ENCODE measurements around the gene TTC28. TPM values are rescaled to one million over a fixed set of nuclear protein-coding genes. Genes with fewer than 3 reads are reported as not detected.
"Not testable (repeated sequence)": the region's sequence is repeated elsewhere in the genome, so short reads cannot be mapped to it uniquely, and the experiment has no call there.

Gene TTC28
- total RNA-seq, 1 donor from 2014 or later: 48.5 TPM

GRCh38 chr22:28096161-28096560 lies 583.5 kb downstream of the TTC28 start:
- no peak for DNase-seq

GRCh38 chr22:28095316-28096095 lies 584.1 kb downstream of the TTC28 start:
- no peak for DNase-seq

DNA sequence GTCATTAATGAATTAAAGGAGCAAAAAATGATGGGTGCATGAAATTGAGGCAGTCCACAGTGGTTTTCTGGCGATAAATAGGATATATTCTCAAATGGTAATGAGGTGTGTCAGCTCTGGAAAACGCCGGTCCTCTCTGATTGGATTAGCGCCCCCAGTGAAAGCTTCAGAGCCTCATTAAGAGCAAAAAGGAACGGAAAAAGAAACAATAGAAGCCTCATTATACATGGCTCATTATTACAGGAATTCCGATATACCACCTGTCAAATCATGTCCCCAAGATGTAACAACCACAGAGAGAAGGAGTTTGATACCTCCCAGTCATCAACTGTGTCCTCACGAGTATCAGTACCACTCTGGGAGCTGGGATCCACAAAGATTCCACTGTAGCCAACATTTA lies 584.9 kb downstream of the TTC28 start:
- DNase-seq: no peak

- DNase-seq: no peak
Observed at GRCh38 chr22:28093711-28094110, 585.9 kb downstream of the TTC28 start.

DNA sequence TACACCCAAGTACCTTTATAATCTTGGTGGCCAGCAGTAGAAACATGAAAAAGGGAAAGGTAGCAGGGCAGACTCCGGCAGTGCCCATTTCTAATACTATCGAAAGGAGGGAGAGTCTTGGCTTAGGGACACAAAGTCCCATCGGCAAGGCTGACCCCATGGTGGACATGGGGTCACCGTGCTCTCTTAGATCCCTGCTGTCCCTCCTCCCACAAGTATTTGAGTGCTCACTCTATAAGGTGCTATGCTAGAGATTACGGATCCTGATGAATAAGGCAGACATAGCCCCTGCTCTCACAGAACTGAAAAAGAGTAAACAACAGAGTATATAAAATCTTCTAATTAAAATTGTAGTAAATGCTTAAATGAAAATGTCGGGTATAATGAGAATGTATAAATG lies 588.2 kb downstream of the TTC28 start:
- no peak for DNase-seq

- DNase-seq: not testable (repeated sequence)
Observed at GRCh38 chr22:28089541-28089940, 590.1 kb downstream of the TTC28 start.

DNA sequence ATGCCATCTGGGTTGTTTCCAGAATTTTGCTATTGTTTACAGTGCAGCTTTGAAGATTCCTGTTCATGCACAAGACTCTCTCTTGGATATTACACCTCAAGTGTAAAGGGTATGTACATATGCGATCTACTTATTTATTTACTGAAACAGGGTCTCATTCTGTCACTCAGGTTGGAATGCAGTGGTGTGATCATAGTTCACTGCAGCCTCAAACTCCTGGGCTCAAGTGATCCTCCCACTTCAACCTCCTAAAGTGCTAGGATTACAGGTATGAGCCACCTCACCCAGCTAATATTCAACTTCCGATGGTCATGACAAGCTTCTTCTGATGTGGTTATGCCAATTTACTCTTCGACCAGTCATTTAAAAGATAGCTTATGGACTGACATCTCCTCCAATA lies 602.5 kb downstream of the TTC28 start:
- DNase-seq: no peak

- DNase-seq: peak; percentile 75
Observed at GRCh38 chr22:28075358-28075981, 604.2 kb downstream of the TTC28 start.

GRCh38 chr22:28074526-28074925 lies 605.1 kb downstream of the TTC28 start:
- no peak for DNase-seq

DNA sequence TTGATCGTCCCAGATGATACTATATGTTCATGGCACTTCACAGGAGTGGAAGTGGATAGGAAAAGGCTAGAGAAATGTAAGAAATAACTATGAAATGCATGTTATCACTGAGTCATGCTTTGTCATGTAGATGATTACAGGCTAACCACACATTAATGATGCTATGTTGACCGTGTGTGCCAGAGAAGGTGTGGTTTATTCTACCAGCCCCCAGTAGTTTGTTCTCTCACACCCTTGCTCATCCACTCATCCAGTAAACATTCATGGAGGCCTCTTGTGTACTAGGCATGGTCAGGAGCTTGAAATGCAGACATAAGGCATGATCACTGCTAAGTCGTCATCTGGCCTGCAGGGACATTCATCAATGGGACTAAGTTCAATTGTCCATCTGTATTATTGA lies 607.6 kb downstream of the TTC28 start:
- no peak for DNase-seq

DNA sequence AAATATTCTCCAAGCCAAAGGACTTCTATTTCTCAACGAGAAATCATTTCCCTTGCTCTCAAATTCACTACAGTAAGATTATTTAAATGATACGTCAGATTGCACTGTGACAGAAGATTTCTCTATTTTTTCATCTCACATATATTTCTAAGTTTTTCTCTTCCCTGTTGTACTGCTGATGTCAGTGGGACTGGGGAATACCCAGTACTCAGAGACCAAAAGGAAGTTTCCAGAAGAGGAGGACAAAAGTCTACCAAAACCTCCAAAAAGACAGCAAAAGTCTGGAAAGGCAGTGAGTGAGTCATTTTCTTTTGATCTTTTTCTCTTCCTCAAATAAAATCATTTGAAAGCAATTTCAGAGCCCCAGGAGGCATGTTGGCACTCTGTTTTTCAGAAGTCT lies 610.8 kb downstream of the TTC28 start:
- no peak for DNase-seq

DNA sequence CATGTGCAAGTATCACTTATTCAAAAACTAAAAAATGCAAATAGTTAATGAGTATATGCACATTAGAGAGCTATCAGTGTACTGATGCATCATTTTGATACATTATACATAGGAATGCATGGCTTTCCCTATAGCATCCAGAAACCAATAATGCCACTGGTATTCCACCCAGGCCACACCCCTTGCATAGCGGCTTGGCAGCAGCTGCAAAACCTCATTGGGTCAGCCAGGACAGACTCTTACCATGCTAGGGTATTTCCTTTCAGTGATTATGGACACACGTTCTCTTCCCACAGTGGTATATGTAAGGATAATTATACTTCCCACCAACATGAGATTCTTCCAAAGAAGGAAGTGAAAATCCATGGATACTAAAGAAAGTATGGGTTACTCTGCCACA lies 614.7 kb downstream of the TTC28 start:
- peak; percentile 38 for DNase-seq

- DNase-seq: no peak
Observed at GRCh38 chr22:28063656-28064055, 616.0 kb downstream of the TTC28 start.

- DNase-seq: not testable (repeated sequence)
Observed at GRCh38 chr22:28060594-28060993, 619.0 kb downstream of the TTC28 start.

GRCh38 chr22:28058036-28058435 lies 621.6 kb downstream of the TTC28 start:
- no peak for DNase-seq

- no peak for DNase-seq
Observed at GRCh38 chr22:28054819-28055208, 624.8 kb downstream of the TTC28 start.

- no peak for DNase-seq
Observed at GRCh38 chr22:28053896-28054818, 625.5 kb downstream of the TTC28 start.

- peak; percentile 45 for DNase-seq
Observed at GRCh38 chr22:28052825-28053269, 626.8 kb downstream of the TTC28 start.

GRCh38 chr22:28051787-28052356 lies 627.8 kb downstream of the TTC28 start:
- peak; percentile 87 for DNase-seq

GRCh38 chr22:28051091-28051786 lies 628.4 kb downstream of the TTC28 start:
- DNase-seq: no peak

DNA sequence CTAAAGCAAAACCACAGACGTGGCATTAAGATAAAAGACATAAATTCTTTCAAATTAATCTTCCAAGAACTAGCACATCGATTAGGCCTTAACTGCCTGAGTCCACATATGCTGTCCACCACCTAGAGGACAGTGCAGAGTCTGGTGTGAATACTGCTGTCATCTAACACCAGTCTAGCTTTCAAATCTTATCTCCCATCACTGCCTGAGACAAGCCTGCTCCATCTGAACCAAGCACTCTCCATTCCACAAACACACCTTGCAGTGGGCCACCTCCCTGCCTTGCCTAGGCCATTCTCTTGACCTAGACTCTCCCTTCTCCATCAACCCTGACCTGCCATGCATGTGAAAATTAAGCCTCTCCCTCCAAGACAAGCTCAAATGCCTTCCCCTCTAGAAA lies 631.1 kb downstream of the TTC28 start:
- DNase-seq: no peak

- DNase-seq: no peak
Observed at GRCh38 chr22:28047740-28048139, 631.9 kb downstream of the TTC28 start.

Data from tongue (tissue), 2 donors.